ENCODE measurements around the gene CORO1A. TPM values are rescaled to one million over a fixed set of nuclear protein-coding genes. Genes with fewer than 3 reads are reported as not detected.
"Not testable (repeated sequence)": the region's sequence is repeated elsewhere in the genome, so short reads cannot be mapped to it uniquely, and the experiment has no call there.

Gene CORO1A
- total RNA-seq, 1 donor from 2014 or later: 1,802 TPM

DNA sequence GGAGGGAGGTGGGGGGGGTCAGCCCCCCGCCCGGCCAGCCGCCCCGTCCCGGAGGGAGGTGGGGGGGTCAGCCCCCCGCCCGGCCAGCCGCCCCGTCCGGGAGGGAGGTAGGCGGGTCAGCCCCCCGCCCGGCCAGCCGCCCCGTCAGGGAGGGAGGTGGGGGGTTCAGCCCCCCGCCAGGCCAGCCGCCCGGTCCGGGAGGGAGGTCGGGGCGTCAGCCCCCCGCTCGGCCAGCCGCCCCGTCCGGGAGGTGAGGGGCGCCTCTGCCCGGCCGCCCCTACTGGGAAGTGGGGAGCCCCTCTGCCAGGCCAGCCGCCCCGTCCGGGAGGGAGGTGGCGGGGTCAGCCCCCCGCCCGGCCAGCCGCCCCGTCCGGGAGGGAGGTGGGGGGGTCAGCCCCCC, 14.0 kb upstream of the CORO1A start:
- intact Hi-C loops (cut with micrococcal nuclease): not testable (repeated sequence)

DNA sequence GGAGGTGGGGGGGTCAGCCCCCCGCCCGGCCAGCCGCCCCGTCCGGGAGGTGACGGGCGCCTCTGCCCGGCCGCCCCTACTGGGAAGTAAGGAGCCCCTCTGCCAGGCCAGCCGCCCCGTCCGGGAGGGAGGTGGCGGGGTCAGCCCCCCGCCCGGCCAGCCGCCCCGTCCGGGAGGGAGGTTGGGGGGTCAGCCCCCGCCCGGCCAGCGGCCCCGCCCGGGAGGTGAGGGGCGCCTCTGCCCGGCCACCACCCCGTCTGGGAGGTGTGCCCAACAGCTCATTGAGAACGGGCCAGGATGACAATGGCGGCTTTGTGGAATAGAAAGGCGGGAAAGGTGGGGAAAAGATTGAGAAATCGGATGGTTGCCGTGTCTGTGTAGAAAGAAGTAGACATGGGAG, 13.3 kb upstream of the CORO1A start:
- intact Hi-C loops (cut with micrococcal nuclease): not testable (repeated sequence)

DNA sequence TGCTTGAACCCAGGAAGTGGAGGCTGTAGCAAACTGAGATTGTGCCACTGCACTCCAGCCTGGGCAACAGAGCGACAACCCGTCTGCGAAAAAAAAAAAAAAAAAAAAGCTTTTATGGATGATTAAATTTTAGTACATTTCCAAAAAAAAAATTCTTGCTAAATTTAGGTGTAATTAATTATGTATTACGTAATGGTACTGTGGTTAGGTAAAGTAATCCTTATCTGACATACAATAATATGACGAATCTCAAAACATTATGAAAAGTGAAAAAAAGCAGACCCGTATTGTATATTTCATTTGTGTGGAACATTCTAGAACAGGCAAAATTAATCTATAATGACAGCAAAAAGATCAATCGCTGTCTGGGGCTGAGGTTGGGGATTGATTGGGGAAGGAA, 10.3 kb upstream of the CORO1A start:
- intact Hi-C loops (cut with micrococcal nuclease): no loop called here

DNA sequence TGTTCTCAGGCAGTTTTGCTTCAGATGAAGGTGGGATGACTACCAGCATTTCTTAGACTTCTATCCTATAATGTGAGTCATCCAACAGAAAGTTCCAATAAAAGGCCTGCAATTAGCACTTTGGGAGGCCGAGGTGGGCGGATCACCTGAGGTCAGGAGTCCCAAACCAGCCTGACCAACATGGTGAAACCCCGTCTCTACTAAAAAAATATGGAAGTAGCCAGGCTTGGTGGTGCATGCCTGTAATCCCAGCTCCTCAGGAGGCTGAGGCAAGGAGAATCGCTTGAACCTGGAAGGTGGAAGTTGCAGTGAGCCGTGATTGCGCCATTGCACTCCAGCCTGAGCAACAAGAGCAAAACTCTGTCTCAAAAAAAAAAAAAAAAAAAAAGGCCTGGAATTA, 6.5 kb upstream of the CORO1A start:
- intact Hi-C loops (cut with micrococcal nuclease): not testable (repeated sequence)

DNA sequence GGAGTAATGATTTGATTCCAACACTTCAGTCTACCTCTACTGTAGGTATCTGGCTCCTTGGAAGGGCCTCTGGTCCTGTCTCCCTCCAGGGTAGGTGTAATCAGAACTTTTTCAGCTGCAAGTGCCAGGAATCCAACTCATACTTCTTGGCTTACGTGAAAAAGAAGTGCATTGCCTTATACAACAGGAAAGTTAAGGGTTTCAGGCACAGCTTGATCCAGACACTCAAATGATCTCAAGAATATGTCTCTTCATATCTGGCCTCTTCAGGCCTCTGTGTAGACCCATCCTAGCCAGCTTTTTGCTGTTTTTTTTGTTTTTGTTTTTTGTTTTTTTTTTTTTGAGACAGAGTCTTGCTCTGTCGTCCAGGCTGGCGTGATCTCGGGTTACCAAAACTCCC, 4.2 kb upstream of the CORO1A start:
- intact Hi-C loops (cut with micrococcal nuclease): no loop called here

DNA sequence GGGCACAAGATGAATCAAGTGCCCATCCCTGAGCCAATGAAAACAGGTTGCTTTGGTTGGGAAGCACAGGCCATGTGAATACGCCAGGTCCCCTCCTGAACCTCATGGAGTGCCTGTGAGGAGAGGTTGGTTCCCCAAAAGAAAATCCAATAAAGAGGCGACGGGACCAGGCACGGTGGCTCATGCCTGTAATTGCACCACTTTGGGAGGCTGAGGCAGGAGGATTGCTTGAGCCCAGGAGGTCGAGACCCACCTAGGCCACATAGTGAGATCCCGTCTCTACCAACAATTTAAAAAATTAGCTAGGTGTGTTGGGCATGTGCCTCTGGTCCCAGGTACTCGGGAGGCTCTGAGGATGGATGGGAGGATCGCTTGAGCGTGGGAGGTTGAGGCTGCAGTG, 3.5 kb upstream of the CORO1A start:
- intact Hi-C loops (cut with micrococcal nuclease): no loop called here

DNA sequence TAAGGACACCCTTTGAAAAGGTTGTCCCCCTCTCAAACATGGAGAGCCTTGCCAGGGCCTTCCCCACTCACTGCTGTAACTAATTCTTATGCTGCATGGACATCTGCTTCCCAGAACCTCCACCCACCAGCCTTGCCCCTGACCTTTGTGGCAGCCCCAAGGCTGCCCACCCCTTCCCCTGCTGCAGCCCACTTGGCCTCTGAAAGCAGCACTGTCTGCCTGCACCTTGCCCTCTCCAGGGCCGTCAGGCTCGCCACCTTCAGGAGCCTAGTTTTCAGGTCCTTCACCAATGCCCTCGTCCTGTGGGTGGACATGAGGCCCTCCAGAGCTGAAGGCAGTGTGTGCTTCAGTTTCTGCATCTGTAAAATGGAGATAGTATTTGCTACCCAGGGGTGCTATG, 2.7 kb upstream of the CORO1A start:
- intact Hi-C loops (cut with micrococcal nuclease): no loop called here

DNA sequence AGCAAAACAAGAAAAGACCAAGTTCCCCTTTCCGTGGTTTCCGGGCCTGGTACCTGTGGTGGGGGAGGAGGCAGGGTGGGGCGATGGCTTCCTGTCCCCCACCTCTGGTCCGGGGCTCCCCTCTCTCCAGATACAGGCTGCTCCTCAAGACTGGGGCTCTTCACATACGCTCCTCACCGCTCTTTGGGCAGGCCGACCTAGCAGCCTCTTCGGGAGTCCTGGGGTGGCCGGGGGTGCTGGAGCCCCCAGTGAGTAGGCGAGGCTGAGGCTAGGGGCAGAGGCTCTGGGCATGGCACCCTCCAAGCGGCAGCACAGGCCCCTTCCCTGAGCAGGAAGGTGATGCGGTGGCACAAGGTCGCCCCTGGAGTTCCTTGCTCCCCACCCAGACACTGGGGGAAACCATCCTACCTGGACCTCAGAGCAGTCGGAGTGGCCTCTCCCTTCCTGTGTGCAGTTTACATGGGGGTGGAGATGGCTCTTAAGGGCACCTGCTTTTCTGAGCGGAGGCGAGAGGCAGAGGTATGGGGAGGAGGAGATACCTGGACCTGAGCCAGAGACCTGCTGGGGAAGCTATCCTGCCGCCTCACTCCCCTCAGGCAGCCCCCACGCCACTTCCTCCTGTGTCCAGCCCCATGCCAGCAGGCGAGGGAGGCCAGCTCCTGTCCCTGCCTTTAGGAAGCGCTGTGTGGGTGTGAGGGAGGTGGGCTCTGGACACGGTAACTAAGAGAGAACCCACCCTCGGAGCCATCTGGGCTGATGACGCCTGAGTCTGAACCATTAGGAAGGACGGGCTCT, 891 bp downstream of the CORO1A start:
- intact Hi-C loops (cut with micrococcal nuclease): no loop called here

DNA sequence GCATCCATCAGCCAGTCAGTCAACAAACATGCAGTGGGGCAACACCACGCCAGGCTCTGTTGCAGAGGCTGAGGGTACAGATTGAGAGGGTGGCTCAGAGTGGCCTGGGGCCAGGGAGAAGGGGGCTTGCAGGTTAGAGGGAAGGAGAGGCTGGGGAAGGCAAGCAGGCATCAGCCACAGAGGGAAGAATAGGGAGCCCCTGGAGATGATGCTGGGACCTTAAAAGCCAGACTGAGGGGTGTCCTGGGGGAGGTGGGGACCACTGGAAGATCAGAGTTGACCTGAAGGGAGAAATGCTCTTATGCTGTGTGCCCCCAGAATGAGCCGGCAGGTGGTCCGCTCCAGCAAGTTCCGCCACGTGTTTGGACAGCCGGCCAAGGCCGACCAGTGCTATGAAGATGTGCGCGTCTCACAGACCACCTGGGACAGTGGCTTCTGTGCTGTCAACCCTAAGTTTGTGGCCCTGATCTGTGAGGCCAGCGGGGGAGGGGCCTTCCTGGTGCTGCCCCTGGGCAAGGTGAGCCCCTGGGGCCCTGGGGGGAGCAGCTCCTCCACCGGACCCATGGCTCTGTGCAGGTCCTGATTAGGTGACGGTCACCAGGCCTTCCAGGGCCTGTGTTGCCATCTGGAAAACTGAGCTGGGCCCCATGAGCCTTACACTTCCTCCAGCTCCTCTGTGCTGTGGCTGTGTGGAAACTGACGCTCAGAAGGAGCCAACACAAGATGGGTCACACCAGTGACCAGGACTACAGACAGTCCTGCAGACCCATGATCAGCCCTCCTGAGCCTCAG, 1.7 kb downstream of the CORO1A start:
- intact Hi-C loops (cut with micrococcal nuclease): no loop called here

DNA sequence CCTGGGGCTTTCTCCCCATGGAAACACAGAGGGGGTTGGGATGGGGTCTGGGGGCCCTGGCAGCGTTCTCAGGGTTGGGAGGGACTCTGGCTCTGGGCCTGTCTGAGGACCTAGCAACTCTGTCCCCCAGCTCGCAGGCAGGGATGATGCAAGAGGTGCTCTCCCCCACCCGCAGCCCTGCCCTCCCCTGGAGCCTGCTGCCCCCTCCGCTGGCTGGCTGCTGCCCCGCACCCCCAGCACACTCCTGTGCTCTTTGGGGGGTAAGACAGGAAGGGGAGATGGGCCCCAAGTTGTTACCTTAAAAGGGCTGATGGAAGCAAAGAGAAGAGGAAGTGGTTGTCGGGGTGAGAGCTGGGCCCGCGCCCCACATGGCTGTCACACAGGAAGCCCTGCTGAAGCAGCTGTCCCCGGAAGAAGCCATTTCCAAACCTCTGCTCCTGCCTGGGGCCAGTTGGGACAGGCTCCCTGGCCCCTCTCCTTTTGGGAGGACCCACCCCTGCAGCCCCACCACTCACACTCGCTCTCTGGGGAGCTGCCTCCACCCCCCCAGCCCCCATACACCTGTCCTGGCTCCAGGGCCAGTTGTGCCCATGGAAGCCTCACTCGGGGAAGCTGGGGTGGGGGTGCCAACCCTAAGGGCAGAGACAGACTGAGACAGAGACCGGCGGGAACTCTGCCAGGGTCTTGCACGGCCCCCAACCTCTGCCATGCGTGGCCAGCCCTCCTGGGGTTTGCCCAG, 2.5 kb downstream of the CORO1A start:
- intact Hi-C loops (cut with micrococcal nuclease): no loop called here

DNA sequence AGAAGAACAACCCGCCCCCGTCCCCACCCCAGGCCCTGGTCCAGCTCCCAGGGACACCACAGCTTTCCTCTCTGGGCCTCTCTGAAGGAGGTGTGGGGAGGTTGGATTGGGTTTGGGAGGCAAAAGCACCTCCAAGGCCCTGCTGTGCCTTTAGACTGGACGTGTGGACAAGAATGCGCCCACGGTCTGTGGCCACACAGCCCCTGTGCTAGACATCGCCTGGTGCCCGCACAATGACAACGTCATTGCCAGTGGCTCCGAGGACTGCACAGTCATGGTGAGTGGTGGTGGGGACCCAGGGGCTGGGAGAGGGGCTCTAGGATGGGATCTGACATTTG, 3.0 kb downstream of the CORO1A start:
- intact Hi-C loops (cut with micrococcal nuclease): no loop called here

DNA sequence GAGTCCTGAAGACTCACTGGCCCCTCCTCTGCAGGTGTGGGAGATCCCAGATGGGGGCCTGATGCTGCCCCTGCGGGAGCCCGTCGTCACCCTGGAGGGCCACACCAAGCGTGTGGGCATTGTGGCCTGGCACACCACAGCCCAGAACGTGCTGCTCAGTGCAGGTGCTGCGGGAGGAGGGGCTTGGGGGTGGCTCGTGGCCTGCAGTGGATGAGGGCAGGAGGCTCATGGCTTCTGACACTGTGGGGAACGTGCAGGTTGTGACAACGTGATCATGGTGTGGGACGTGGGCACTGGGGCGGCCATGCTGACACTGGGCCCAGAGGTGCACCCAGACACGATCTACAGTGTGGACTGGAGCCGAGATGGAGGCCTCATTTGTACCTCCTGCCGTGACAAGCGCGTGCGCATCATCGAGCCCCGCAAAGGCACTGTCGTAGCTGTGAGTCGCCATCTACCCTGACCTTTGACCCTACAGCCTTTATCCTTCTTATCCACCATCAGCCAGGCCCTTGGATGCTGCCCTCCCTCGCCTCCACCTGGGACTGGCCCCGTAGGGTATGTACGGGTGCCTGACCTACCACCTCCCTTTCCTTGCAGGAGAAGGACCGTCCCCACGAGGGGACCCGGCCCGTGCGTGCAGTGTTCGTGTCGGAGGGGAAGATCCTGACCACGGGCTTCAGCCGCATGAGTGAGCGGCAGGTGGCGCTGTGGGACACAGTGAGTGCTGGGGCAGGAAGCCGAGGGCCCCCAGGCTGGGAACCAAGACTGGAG, 3.6 kb downstream of the CORO1A start:
- intact Hi-C loops (cut with micrococcal nuclease): no loop called here

DNA sequence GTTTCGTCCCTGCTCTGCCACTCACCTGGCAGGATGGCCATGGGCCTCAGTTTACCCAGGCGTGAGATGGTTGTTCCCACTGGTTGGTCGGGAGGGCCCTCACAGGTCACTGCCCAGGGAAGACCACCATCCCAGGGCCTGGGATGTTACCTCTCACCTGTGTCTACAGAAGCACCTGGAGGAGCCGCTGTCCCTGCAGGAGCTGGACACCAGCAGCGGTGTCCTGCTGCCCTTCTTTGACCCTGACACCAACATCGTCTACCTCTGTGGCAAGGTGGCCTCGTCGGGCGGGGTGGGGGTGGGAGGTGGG, 4.1 kb downstream of the CORO1A start:
- intact Hi-C loops (cut with micrococcal nuclease): no loop called here

DNA sequence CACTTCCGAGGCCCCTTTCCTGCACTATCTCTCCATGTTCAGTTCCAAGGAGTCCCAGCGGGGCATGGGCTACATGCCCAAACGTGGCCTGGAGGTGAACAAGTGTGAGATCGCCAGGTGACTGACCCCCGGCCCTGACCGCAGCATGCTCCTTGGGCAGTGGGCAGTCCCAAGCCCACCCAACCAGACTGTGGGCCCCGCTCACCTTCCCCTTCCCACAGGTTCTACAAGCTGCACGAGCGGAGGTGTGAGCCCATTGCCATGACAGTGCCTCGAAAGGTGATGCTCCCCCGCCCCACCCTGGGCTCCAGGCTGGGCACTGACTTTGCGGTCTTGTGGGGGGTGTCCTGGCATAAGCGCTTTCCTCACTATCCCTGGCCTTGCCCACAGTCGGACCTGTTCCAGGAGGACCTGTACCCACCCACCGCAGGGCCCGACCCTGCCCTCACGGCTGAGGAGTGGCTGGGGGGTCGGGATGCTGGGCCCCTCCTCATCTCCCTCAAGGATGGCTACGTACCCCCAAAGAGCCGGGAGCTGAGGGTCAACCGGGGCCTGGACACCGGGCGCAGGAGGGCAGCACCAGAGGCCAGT, 4.7 kb downstream of the CORO1A start:
- intact Hi-C loops (cut with micrococcal nuclease): no loop called here

DNA sequence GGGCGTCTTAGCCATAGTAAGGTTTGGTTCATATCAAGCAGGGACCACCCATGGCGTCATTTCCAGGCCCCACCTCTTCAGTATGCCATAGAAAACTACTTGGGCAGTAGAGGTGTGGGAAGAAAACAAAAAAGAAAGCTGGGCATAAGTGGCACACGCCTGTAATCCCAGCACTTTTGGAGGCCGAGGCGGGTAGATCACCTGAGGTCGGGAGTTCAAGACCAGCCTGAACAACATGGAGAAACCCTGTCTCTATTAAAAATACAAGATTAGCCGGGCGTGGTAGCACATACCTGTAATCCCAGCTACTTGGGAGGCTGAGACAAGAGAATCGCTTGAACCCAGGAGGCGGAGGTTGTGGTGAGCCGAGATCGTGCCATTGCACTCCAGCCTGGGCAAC, 7.8 kb downstream of the CORO1A start:
- intact Hi-C loops (cut with micrococcal nuclease): not testable (repeated sequence)

DNA sequence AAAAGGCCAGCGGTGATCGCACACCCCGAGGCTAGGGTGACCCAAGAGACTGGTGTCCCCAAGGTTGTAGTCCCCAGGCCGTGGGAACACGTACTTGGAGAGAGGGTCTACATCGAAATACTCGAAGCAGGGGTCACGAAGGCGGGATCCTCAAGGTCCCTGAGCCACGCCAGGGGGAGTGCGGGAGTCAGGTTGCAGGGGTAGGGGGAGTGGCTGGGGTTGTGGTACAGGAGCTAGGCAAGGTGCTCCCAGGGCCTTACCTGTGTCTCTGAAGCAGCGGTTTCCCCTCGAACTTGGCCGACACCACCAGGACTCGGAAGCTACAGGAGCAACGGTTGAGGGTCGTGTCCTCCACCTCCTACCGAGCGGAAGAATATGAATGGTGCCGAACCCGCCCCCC, 9.7 kb downstream of the CORO1A start:
- intact Hi-C loops (cut with micrococcal nuclease): not testable (repeated sequence)

DNA sequence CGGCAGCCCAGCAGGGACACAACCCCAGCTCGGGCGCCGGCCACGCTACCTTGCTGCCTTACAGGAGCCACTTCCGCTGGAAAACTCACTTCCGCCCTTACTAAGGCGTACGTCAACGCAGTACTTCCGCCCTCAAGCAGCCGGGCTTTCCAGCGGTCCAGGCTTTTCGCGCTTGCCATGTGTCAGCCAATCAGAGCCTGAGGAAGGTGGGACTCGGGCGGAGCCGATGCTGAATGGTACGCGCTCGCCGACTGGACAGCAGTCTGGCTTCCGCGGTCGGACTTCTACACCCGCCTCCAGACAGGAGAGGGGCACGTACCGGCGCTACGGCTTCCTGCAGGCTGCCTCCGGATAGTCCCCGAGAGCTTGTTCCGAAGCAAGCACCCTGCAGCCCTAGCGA, 10.2 kb downstream of the CORO1A start, which contains the start of the genes BOLA2B and SLX1A:
TSS of gene BOLA2B (minus strand) at position 52 of the 400 bp plus-strand sequence. CDS start 71 bp downstream, outside the sequence.
TSS of gene SLX1A (plus strand) at position 261 of the 400 bp plus-strand sequence. CDS start 210 bp downstream, outside the sequence.
- intact Hi-C loops (cut with micrococcal nuclease): not testable (repeated sequence)

DNA sequence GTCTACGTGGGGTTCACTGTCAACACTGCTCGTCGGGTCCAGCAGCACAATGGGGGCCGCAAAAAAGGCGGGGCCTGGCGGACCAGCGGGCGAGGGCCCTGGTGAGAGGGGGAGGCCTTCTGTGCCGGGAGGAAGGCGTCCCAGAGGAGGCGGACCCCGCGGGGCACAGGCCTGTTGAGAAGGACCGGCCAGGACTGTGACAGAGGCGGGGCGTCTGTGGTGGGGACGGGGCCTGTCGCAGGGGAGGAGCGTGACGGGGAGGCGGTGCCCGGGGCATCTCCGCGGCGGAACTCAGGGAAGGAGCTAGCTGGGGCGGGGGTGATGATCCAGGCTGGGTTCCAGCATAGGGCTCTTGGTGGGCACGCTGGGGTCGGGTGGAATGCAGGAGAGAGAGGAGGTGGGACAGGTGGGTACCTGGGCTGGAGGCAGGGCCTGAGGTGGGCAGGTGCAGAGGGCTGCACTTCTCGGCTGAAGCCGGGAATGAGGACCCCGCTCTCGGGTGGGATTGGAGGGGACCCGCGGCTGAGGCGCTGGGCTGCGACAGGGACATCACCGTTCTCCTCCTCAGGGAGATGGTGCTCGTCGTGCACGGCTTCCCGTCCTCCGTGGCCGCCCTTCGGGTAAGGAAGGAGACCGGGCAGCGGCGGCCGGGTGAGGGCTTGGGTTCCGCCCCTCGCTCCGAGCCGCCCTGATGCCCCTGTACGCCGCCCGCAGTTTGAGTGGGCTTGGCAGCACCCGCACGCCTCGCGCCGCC, 10.9 kb downstream of the CORO1A start:
- intact Hi-C loops (cut with micrococcal nuclease): not testable (repeated sequence)

DNA sequence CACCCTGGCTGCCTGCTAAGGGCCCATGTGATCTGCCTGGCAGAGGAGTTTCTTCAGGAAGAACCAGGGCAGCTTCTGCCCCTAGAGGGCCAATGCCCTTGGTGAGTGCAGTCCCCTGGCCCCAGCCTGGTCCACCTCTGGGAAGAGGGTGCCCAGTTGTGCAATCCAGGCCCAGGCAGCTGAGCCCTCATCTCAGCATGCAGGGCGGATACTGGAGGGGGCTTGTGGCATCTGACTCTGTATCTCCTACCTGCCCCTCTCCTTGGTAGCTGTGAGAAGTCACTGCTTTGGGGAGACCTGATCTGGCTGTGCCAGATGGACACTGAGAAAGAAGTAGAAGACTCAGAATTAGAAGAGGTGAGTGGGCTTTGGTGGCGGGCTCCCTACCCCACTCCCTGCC, 13.6 kb downstream of the CORO1A start:
- intact Hi-C loops (cut with micrococcal nuclease): not testable (repeated sequence)

DNA sequence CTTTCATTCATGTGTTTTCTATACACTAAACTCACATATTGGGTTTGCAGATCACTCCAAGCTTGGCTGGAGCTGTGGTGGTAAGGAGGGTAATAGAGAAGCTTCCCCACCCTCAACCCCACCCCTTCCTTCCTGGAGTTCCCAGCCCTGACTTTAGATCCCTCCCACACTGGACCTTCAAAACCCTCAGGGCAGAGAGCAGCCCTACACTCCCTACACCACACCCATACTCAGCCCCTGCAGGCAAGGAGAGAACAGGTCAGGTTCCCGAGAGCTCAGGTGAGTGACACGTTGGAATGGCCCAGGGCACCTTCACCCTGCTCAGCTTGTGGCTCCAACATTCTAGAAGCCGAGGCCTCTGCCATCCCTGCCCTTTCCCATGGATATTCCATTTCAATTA, 15.6 kb downstream of the CORO1A start, which contains the start of gene SULT1A3:
TSS of gene SULT1A3 (plus strand) at position 207 of the 400 bp plus-strand sequence. CDS start 1,474 bp downstream, outside the sequence.
- intact Hi-C loops (cut with micrococcal nuclease): not testable (repeated sequence)
